Large intestine (tissue), 3 donors: Measurements from ENCODE around the gene INTS13. TPM values are rescaled to one million over a fixed set of nuclear protein-coding genes. Genes with fewer than 3 reads are reported as not detected.
"Not testable (repeated sequence)": the region's sequence is repeated elsewhere in the genome, so short reads cannot be mapped to it uniquely, and the experiment has no call there.

Source experiments
- DNase-seq, 2 donors: peaks; one replicate each; pipeline versions ENCODE4 v3.0.0 to v3.0.0-alpha.2; 2013
- H3K27ac ChIP-seq: one replicate; pipeline ENCODE4 v1.5.1; 2013; ENCODE audit warnings: low read length
- H3K27me3 ChIP-seq: 2 replicates; pipeline ENCODE4 v1.6.1; 2013; ENCODE audit warnings: low read length; ENCODE audit not compliant: control insufficient read depth, insufficient read depth
- H3K36me3 ChIP-seq: 2 replicates; pipeline ENCODE4 v1.6.1; 2013; ENCODE audit warnings: low read length; ENCODE audit not compliant: control insufficient read depth, insufficient read depth
- H3K4me1 ChIP-seq: one replicate; pipeline ENCODE4 v1.6.1; 2013; ENCODE audit warnings: low read length; ENCODE audit not compliant: control insufficient read depth, insufficient read depth
- H3K4me3 ChIP-seq: one replicate; pipeline ENCODE4 v1.5.1; 2013; ENCODE audit warnings: low read length
- H3K9me3 ChIP-seq: one replicate; pipeline ENCODE4 v1.6.1; 2013; ENCODE audit warnings: mild to moderate bottlenecking, low read depth, low read length, moderate library complexity; ENCODE audit not compliant: control insufficient read depth
- WGBS: methylation state at CpG from one replicate; pipeline ENCODE4 v1.1.5; 2013; ENCODE audit warnings: low lambda C conversion rate; ENCODE audit not compliant: insufficient coverage; 5-methylcytosine and 5-hydroxymethylcytosine counted together
- polyA plus RNA-seq: library from polyadenylated mRNA; unstranded; fragments of 120-200 nt; gene quantifications from one replicate; pipeline ENCODE4 v1.2.1, GENCODE V29; 2013

INTS13 gene
- polyA plus RNA-seq, 1 donor, result 20.8 TPM

- no peak for DNase-seq
- WGBS, result no CpG with 5 or more reads among the region's 1 CpG
- Histone ChIP-seq H3K4me1 (no peaks in the 10 kb centered on the region), H3K27ac (no peak overlapping the region), H3K9me3 (no peaks in the 10 kb centered on the region), H3K27me3 (no peaks in the 10 kb centered on the region), H3K36me3 (peaks cover 27% of the 10 kb centered on the region), H3K4me3 (no peak overlapping the region)
Measured at GRCh38 chr12:26961803-26962202, 24.0 kb upstream of the INTS13 start.

DNA sequence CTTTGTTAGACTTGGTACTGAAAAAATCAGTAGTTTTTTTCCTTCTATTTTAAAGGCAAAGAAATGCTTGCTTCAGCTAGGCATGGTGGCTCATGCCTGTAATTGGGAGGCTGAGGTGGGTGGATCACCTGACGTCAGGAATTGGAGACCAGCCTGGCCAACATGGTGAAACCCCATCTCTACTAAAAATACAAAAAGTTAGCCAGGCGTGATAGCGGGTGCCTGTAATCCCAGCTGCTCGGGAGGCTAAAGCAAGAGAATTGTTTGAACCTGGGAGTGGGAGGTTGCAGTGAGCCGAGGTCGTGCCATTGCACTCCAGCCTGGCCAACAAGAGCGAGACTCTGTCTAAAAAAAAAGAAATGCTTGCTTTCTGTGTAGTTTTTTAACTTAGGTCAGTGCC lies 23.6 kb upstream of the INTS13 start:
- not testable (repeated sequence) for DNase-seq, H3K27me3 ChIP-seq, H3K4me1 ChIP-seq, H3K9me3 ChIP-seq, H3K27ac ChIP-seq, H3K4me3 ChIP-seq
- no CpG with 5 or more reads among the region's 7 CpGs for WGBS
- peaks cover 27% of the 10 kb centered on the region for H3K36me3 ChIP-seq

GRCh38 chr12:26954027-26954426 lies 16.2 kb upstream of the INTS13 start:
- 60% methylated on average over 2 of the region's 4 CpGs for WGBS

DNA sequence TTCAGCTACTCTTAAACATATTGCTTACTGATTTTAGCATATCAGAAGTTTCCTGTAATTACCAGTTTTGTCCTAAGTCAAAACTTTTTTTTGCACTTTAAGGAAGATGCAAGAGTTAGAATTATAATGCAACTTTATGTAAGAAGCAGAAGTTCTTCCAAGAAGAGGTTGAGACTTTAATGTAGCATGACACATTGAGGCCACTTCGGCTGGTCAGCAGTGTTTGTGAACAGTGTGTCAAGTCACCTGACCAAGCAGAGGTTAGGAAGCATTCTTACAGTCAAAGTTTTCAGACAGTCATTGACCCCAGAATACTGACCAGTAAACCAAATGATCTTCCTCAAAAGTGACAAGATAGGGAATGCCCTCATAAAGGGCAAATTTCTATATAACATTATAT lies 15.7 kb upstream of the INTS13 start:
- Histone ChIP-seq H3K9me3 (peaks cover 4% of the 10 kb centered on the region), H3K4me1 (no peaks in the 10 kb centered on the region), H3K27me3 (no peaks in the 10 kb centered on the region), H3K36me3 (peaks cover 13% of the 10 kb centered on the region), H3K4me3 (no peak overlapping the region), H3K27ac (no peak overlapping the region)
- no CpG with 5 or more reads among the region's 1 CpG for WGBS
- peak; percentile 13 to 34 for DNase-seq

More at GRCh38 chr12:26954027-26954426, 16.2 kb upstream of the INTS13 start:
- H3K36me3 ChIP-seq, result peaks cover 13% of the 10 kb centered on the region
- no peak overlapping the region for H3K27ac ChIP-seq
- no peak for DNase-seq
- no peaks in the 10 kb centered on the region for H3K27me3 ChIP-seq
- no peak overlapping the region for H3K4me3 ChIP-seq
- no peaks in the 10 kb centered on the region for H3K4me1 ChIP-seq
- peaks cover under 1% of the 10 kb centered on the region for H3K9me3 ChIP-seq

GRCh38 chr12:26948309-26948708 lies 10.5 kb upstream of the INTS13 start:
- Histone ChIP-seq H3K36me3 (no peaks in the 10 kb centered on the region), H3K27me3 (no peaks in the 10 kb centered on the region), H3K9me3 (peaks cover 7% of the 10 kb centered on the region), H3K4me1 (no peaks in the 10 kb centered on the region), H3K27ac (no peak overlapping the region), H3K4me3 (no peak overlapping the region)
- WGBS, result no CpG with 5 or more reads among the region's 1 CpG
- DNase-seq, result no peak

DNA sequence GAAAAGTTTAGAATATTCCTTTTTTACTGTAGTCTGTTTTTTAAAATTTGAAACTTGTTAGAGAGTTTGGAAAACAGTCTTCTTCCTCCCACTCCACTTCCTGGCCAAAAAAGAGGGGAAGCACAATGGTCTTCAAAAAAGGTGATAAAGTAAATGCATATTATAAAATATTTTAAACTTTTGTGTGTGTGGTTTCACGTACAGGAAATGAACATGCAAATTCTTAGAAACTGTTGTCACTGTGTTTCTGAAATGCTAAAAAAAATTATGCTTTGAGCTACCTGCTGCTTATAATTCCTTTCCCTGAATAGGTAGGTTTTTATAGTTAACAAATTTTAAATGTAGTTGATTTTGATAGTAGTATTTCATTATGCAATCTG lies 3.4 kb upstream of the INTS13 start:
- no peaks in the 10 kb centered on the region for H3K36me3 ChIP-seq
- no peak for DNase-seq
- no peaks in the 10 kb centered on the region for H3K27me3 ChIP-seq
- peaks cover 5% of the 10 kb centered on the region for H3K4me1 ChIP-seq
- no peak overlapping the region for H3K4me3 ChIP-seq
- H3K27ac ChIP-seq, result no peak overlapping the region
- 100% methylated on average over 1 of the region's 1 CpG for WGBS
- H3K9me3 ChIP-seq, result no peaks in the 10 kb centered on the region

- WGBS, result 88% methylated on average over 2 of the region's 3 CpGs
- H3K4me1 ChIP-seq, result peaks cover 8% of the 10 kb centered on the region
Measured at GRCh38 chr12:26940516-26941214, 2.9 kb upstream of the INTS13 start.

GRCh38 chr12:26939953-26940352 lies 2.2 kb upstream of the INTS13 start:
- Histone ChIP-seq H3K27ac (no peak overlapping the region), H3K4me3 (no peak overlapping the region), H3K36me3 (no peaks in the 10 kb centered on the region), H3K4me1 (peaks cover 8% of the 10 kb centered on the region), H3K27me3 (no peaks in the 10 kb centered on the region), H3K9me3 (no peaks in the 10 kb centered on the region)
- WGBS, result 70% methylated on average over 1 of the region's 1 CpG
- no peak for DNase-seq

More at GRCh38 chr12:26940516-26941214, 2.9 kb upstream of the INTS13 start:
- Histone ChIP-seq H3K4me3 (no peak overlapping the region), H3K9me3 (no peaks in the 10 kb centered on the region), H3K36me3 (no peaks in the 10 kb centered on the region), H3K27me3 (no peaks in the 10 kb centered on the region), H3K27ac (no peak overlapping the region)
- no peak for DNase-seq

DNA sequence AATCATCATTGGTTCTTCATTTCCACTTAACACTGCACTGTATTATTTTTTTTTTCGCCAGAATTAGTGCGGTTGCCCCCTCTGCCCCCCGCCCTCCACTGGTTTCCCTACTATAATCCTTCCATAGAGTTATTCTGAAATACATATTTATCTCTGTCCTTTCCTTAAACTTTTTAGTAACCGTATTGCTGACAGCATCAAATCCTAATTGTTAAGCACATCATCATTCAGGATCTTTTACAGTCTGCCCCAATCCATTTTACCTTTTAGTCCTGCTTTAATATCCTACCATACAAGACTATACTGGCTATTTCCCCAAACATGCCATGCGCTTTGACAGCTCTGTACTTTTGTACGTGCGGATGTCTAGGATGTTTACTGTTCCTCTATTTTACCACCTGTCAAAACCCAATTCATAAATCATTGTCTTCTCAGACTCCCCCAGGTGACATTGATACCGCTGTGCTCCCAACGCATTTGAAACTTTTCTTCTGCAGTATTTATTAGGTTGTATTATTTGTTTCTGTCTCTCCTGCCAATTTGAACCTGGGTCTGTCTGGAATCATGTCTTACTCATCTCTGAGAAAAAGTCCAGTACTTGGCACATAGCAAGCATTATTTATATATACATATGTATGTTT lies 1.5 kb upstream of the INTS13 start:
- Histone ChIP-seq H3K4me3 (peak overlapping the region; percentile 98), H3K27me3 (no peaks in the 10 kb centered on the region), H3K27ac (peak overlapping the region; percentile 97), H3K36me3 (no peaks in the 10 kb centered on the region), H3K9me3 (no peaks in the 10 kb centered on the region), H3K4me1 (peaks cover 8% of the 10 kb centered on the region)
- WGBS, result 0% methylated on average over 2 of the region's 9 CpGs
- peak; percentile 7 to 24 for DNase-seq

DNA sequence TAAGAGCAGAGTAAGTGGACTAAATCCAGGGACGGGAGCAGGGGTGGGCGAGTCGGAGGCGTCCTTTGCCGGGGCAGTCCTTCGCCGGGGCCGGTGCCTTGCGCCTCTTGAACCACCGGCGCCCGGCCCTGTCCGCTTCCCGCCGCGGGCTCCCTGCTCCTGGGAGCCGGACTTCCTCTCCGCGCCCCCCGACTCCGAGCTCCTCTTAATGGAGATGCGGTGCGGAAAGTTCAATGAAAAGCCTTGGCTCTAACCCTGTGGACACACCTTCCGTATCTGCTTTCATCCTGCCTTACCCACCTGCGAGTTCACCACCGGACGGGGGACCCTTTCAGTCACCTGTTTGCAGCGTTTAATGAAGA lies 901 bp upstream of the INTS13 start:
- Histone ChIP-seq H3K27me3 (no peaks in the 10 kb centered on the region), H3K27ac (peak overlapping the region; percentile 97), H3K4me3 (peak overlapping the region; percentile 98), H3K9me3 (no peaks in the 10 kb centered on the region), H3K36me3 (no peaks in the 10 kb centered on the region), H3K4me1 (peaks cover 8% of the 10 kb centered on the region)
- no CpG with 5 or more reads among the region's 28 CpGs for WGBS
- DNase-seq, result no peak

- H3K27me3 ChIP-seq, result no peaks in the 10 kb centered on the region
- H3K9me3 ChIP-seq, result no peaks in the 10 kb centered on the region
- DNase-seq, result peak in 1 of 2 donors; percentile 6
- WGBS, result 4% methylated on average over 3 of the region's 10 CpGs
- peak overlapping the region; percentile 97 for H3K27ac ChIP-seq
- H3K36me3 ChIP-seq, result no peaks in the 10 kb centered on the region
- H3K4me3 ChIP-seq, result peak overlapping the region; percentile 98
- peaks cover 8% of the 10 kb centered on the region for H3K4me1 ChIP-seq
Measured at GRCh38 chr12:26937443-26937862, 328 bp downstream of the INTS13 start.
